ENCODE data around the gene DEDD. TPM values are rescaled to one million over a fixed set of nuclear protein-coding genes. Genes with fewer than 3 reads are reported as not detected.

DEDD gene
- 44.7 and 46.7 TPM in 2 replicates for total RNA-seq (2021)
- long read RNA-seq, transcript DEDD-202 (6 exons, 2,345 nt): major isoform, 125 of 183 reads
- long read RNA-seq, transcript DEDD-203 (6 exons, 2,300 nt): minor isoform, 13 of 183 reads
- long read RNA-seq, partial matches to known transcripts: 4 of 183 reads
- long read RNA-seq, other reads (novel, unspliced or antisense): 39 of 183 reads

GRCh38 chr1:161132410-161133219 lies at the start of gene DEDD:
DEDD (minus strand) TSS chr1:161132667; CDS start chr1:161124462, 8,205 bp downstream.
- Histone ChIP-seq H2BK20ac (ENCODE audit: low read depth, low read length, poor library complexity, severe bottlenecking) (no peak within 1 kb of the TSS), H3K18ac (ENCODE audit: insufficient read length, low read depth, low read length) (peak within 1 kb of the TSS; percentile 74), H3T11ph (ENCODE audit: low read length) (no peak within 1 kb of the TSS), H4K5ac (ENCODE audit: insufficient read length, low read depth, low read length) (no peak within 1 kb of the TSS), H3K56ac (ENCODE audit: insufficient read length, low read depth, low read length) (peak within 1 kb of the TSS; percentile 18), H2AK5ac (ENCODE audit: insufficient read length, low read length) (no peak within 1 kb of the TSS), H4K91ac (ENCODE audit: insufficient read length, low read depth, low read length) (no peak within 1 kb of the TSS), H3K9me3 (ENCODE audit: control insufficient read depth, low read depth, low read length) (no peaks in the 10 kb centered on the region), H2AFZ (ENCODE audit: low read length) (peak within 1 kb of the TSS; percentile 70), H2BK12ac (ENCODE audit: insufficient read length, low read depth, low read length) (no peak within 1 kb of the TSS), H2BK5ac (ENCODE audit: insufficient read length, low read length) (peak within 1 kb of the TSS; percentile 20), H4K20me1 (ENCODE audit: control insufficient read depth, insufficient read depth, insufficient read length) (no peaks in the 10 kb centered on the region), H3K9ac (ENCODE audit: extremely low read depth, insufficient read length, low read length) (peak within 1 kb of the TSS; percentile 86), H3K27me3 (ENCODE audit: insufficient read depth, low read length) (no peaks in the 10 kb centered on the region), H3K79me2 (ENCODE audit: insufficient read depth, low read length) (peaks cover 6% of the 10 kb centered on the region; the same call in 1 of the 2 replicates), H2BK15ac (ENCODE audit: low read depth, low read length) (no peak within 1 kb of the TSS), H3K79me1 (ENCODE audit: insufficient read depth, low read depth, low read length, poor library complexity, severe bottlenecking) (peaks cover 8% of the 10 kb centered on the region), H3K23ac (ENCODE audit: insufficient read length, low read depth, low read length) (no peak within 1 kb of the TSS), H2BK120ac (ENCODE audit: low read depth, low read length, poor library complexity, severe bottlenecking) (no peak within 1 kb of the TSS), H4K8ac (replicated peaks; ENCODE audit: insufficient read length, low read depth, low read length) (no peak within 1 kb of the TSS), H3K4ac (ENCODE audit: low read depth, low read length) (no peak within 1 kb of the TSS), H3K23me2 (ENCODE audit: insufficient read length, low read depth, low read length, poor library complexity, severe bottlenecking) (peaks cover 13% of the 10 kb centered on the region), H3K4me1 (ENCODE audit: insufficient read depth, low read length) (no peaks in the 10 kb centered on the region), H3K27ac (ENCODE audit: insufficient read length, low read depth, low read length) (peak within 1 kb of the TSS; percentile 92), H3K4me2 (ENCODE audit: insufficient read depth, insufficient read length, low read length) (peak within 1 kb of the TSS; percentile 99), H3K14ac (ENCODE audit: insufficient read depth, low read length) (peak within 1 kb of the TSS; percentile 86)
- Mint-ChIP-seq H3K36me3 (ENCODE audit: insufficient read depth in 1 of 3, low read depth in 3 of 3) (peaks cover 3 to 28% (median 24%) of the 10 kb centered on the region in 3 experiments; a peak in 5 of 7 replicates), H3K9me3 (no peaks in the 10 kb centered on the region; a peak in 1 of 5 replicates), H3K27me3 (ENCODE audit: low read depth) (no peaks in the 10 kb centered on the region), H3K27ac (peak within 1 kb of the TSS; percentile 76 to 99 (median 93); a peak in 6 of 7 replicates), H3K4me1 (peaks cover 18 to 19% of the 10 kb centered on the region in 2 experiments), H3K4me3 (no peak within 1 kb of the TSS; a peak in 1 of 5 replicates)
- DNase-seq: peak; percentile 96
- no CpG with 5 or more reads among the region's 68 CpGs for WGBS (ENCODE audit: extremely low coverage, insufficient read length, low lambda C conversion rate)
- no peak for TF ChIP-seq CTCF (conservative IDR thresholded peaks at IDR 0.05)
